Osteocyte (in vitro differentiated cells): Measurements from ENCODE around the gene EFCAB6. TPM values are rescaled to one million over a fixed set of nuclear protein-coding genes. Genes with fewer than 3 reads are reported as not detected.

Source experiments
- DNase-seq: peaks from one replicate; pipeline ENCODE4 v3.0.0; 2021; ENCODE audit warnings: mixed read lengths; ENCODE audit not compliant: unreplicated experiment; ENCODE audit errors: extremely low spot score
- H3K27ac Mint-ChIP-seq: one replicate; pipeline ENCODE4 v1.8.0; 2021; ENCODE audit warnings: mild to moderate bottlenecking, mixed read lengths; ENCODE audit not compliant: unreplicated experiment
- H3K27me3 Mint-ChIP-seq: one replicate; pipeline ENCODE4 v1.8.0; 2021; ENCODE audit warnings: mixed read lengths; ENCODE audit not compliant: unreplicated experiment
- H3K36me3 Mint-ChIP-seq: one replicate; pipeline ENCODE4 v1.8.0; 2021; ENCODE audit warnings: mixed read lengths; ENCODE audit not compliant: unreplicated experiment
- H3K4me1 Mint-ChIP-seq: one replicate; pipeline ENCODE4 v1.8.0; 2021; ENCODE audit warnings: mixed read lengths; ENCODE audit not compliant: unreplicated experiment
- H3K4me3 Mint-ChIP-seq: one replicate; pipeline ENCODE4 v1.8.0; 2021; ENCODE audit warnings: mild to moderate bottlenecking, moderate library complexity, mixed read lengths; ENCODE audit not compliant: unreplicated experiment
- H3K9me3 Mint-ChIP-seq: one replicate; pipeline ENCODE4 v1.8.0; 2021; ENCODE audit warnings: mixed read lengths; ENCODE audit not compliant: unreplicated experiment
- total RNA-seq: library from RNA; stranded (reverse); gene quantifications from 2 replicates; pipeline ENCODE4 v1.2.1, GENCODE V29; 2021
- TF ChIP-seq, protein P1 (sequence below): fragments of 200-600 bp; sonication (generic); IDR thresholded peaks from 2 replicates; pipeline ENCODE4 v1.5.0; 2021; ENCODE audit warnings: antibody characterized with exemption, mild to moderate bottlenecking, moderate library complexity

The EFCAB6 gene
- total RNA-seq, 1 donor from 2014 or later = 1.4 TPM

DNA sequence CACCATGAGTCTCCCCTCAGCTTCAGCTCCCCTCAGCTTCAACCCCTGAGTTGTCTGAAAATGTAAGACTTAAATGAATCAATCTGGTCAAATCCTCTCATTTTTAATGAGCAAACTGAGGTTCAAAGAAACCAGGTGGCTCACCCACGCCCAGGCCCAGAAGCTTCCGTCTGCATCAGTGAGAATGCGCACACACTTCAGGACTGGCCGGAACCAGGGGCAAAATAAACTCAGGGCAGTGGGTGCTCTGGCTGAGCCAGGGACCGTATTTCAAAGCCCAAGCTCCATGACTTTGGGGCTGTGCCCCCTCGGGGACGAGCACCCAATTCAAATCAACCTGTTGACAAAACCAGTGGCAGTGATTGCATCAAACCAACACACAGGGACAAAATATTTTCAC, 47.1 kb upstream of the EFCAB6 start:
- TF ChIP-seq, protein P1, sequence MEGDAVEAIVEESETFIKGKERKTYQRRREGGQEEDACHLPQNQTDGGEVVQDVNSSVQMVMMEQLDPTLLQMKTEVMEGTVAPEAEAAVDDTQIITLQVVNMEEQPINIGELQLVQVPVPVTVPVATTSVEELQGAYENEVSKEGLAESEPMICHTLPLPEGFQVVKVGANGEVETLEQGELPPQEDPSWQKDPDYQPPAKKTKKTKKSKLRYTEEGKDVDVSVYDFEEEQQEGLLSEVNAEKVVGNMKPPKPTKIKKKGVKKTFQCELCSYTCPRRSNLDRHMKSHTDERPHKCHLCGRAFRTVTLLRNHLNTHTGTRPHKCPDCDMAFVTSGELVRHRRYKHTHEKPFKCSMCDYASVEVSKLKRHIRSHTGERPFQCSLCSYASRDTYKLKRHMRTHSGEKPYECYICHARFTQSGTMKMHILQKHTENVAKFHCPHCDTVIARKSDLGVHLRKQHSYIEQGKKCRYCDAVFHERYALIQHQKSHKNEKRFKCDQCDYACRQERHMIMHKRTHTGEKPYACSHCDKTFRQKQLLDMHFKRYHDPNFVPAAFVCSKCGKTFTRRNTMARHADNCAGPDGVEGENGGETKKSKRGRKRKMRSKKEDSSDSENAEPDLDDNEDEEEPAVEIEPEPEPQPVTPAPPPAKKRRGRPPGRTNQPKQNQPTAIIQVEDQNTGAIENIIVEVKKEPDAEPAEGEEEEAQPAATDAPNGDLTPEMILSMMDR = no peak
- Mint-ChIP-seq H3K4me1 (peaks cover 3% of the 10 kb centered on the region), H3K27ac (no peak overlapping the region), H3K9me3 (peaks cover 5% of the 10 kb centered on the region), H3K4me3 (no peak overlapping the region), H3K27me3 (peaks cover 53% of the 10 kb centered on the region), H3K36me3 (no peaks in the 10 kb centered on the region)
- DNase-seq = no peak

DNA sequence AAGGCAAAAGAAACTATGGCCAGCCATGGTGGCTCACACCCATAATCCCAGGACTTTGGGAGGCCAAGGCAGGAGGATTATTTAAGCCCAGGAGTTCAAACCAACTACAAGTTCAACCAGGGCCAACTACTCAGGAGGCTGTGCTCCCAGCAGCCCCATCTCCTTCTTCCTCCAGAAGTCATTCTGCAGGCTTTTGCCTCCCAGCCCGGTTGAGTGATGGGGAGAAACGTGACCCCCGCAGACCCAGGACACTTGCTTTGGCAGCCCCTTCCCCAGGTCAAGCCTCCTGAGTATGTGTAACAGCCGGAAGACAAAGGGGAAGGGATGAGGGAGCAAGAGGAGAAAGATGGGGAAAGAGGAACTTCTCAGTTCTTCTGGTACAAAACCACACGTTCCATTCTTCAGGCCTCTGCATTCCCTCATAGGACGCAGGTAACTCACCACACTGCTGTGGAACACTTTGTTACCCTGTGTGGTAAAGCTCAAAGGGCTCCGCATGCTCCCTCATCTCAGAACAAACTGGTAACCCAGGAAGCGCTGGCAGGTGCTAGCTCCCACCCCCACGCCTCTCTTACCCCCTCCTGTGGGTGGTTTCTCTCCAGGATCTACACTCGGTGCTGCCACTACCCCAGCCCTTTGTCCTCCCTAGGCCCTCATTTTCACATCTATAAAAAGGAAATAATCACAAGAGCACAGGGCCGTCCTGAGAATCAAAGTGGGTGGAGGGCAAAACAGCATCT, 46.2 kb upstream of the EFCAB6 start:
- Mint-ChIP-seq H3K27ac (no peak overlapping the region), H3K36me3 (no peaks in the 10 kb centered on the region), H3K27me3 (peaks cover 44% of the 10 kb centered on the region), H3K4me1 (peaks cover 3% of the 10 kb centered on the region), H3K9me3 (peaks cover 5% of the 10 kb centered on the region), H3K4me3 (no peak overlapping the region)
- DNase-seq = no peak
- TF ChIP-seq, protein P1 = no peak

DNA sequence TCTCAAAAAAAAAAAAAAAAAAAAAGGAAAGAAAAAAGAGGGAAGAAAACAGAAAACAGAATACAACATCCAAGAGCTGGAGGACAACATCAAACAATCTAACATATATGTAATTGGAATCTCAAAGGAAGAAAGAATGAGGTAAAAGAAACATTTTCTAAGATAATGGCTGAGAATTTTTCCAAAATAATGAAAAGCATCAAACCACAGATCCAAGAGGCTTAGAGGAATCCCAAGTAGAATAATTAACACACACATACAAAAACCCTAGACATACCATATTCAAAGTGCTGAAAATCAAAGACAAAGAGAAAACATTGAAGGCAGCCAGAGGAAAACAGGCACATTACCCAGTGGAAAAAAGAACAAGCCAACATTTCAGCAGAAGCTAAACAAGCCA, 45.3 kb upstream of the EFCAB6 start:
- H3K4me1 Mint-ChIP-seq = no peaks in the 10 kb centered on the region
- no peaks in the 10 kb centered on the region for H3K36me3 Mint-ChIP-seq
- H3K4me3 Mint-ChIP-seq = no peak overlapping the region
- no peak overlapping the region for H3K27ac Mint-ChIP-seq
- peaks cover 36% of the 10 kb centered on the region for H3K27me3 Mint-ChIP-seq
- peaks cover 5% of the 10 kb centered on the region for H3K9me3 Mint-ChIP-seq
- DNase-seq = no peak
- TF ChIP-seq, protein P1 = no peak

GRCh38 chr22:43855431-43855830, 43.3 kb upstream of the EFCAB6 start:
- DNase-seq = no peak
- TF ChIP-seq, protein P1 = no peak
- Mint-ChIP-seq H3K4me3 (no peak overlapping the region), H3K27ac (no peak overlapping the region), H3K27me3 (peaks cover 32% of the 10 kb centered on the region), H3K4me1 (no peaks in the 10 kb centered on the region), H3K36me3 (no peaks in the 10 kb centered on the region), H3K9me3 (peaks cover 5% of the 10 kb centered on the region)

DNA sequence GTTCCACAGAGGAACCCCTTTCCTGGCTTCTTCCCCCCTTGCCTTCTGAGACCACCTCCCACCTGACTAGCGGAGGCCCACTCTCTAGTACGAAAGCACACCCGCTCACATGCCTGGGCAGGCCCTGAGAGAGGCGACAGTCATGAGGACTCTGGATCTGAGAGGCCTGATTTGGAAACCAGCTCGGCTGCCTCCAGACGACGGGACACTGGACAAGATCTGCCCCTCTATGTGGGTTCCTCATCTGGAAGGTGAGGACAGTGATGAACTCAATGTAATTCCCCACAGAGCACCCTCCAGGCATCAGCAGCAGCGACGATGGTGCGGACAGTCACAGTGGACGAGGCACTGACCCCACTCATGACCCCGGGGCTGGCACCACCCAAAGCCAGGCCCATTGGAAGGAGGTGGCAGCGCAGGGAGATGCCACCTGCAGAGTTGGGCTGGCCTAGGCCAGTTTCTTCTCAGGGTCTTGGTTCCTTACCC, 42.7 kb upstream of the EFCAB6 start:
- no peak for DNase-seq

More for the DNA sequence above, 42.7 kb upstream of the EFCAB6 start:
- Mint-ChIP-seq H3K4me1 (no peaks in the 10 kb centered on the region), H3K4me3 (no peak overlapping the region), H3K9me3 (peaks cover 5% of the 10 kb centered on the region), H3K27me3 (peaks cover 32% of the 10 kb centered on the region), H3K27ac (no peak overlapping the region), H3K36me3 (no peaks in the 10 kb centered on the region)
- TF ChIP-seq, protein P1 = no peak
